ENCODE measurements around the gene CNN3.

CNN3 gene

GRCh38 chr1:94949681-94950661 lies 23.1 kb upstream of the CNN3 start:
- DNase-seq (ENCODE audit: low spot score): no peak

GRCh38 chr1:94947437-94947836 lies 20.5 kb upstream of the CNN3 start:
- DNase-seq (ENCODE audit: low spot score): peak; percentile 75

- no peak for DNase-seq (ENCODE audit: low spot score)
Observed at GRCh38 chr1:94946886-94947285, 20.0 kb upstream of the CNN3 start.

GRCh38 chr1:94942171-94943128 lies 15.5 kb upstream of the CNN3 start:
- DNase-seq (ENCODE audit: low spot score): peak; percentile 96

- DNase-seq (ENCODE audit: low spot score): peak; percentile 65
Observed at GRCh38 chr1:94941480-94941879, 14.6 kb upstream of the CNN3 start.

GRCh38 chr1:94940738-94941137 lies 13.8 kb upstream of the CNN3 start:
- no peak for DNase-seq (ENCODE audit: low spot score)

- DNase-seq (ENCODE audit: low spot score): no peak
Observed at GRCh38 chr1:94937820-94938219, 10.9 kb upstream of the CNN3 start.

GRCh38 chr1:94936861-94937620 lies 10.1 kb upstream of the CNN3 start:
- DNase-seq (ENCODE audit: low spot score): no peak

GRCh38 chr1:94935476-94935875 lies 8.6 kb upstream of the CNN3 start:
- no peak for DNase-seq (ENCODE audit: low spot score)

- DNase-seq (ENCODE audit: low spot score): no peak
Observed at GRCh38 chr1:94935034-94935433, 8.1 kb upstream of the CNN3 start.

- no peak for DNase-seq (ENCODE audit: low spot score)
Observed at GRCh38 chr1:94934551-94934950, 7.6 kb upstream of the CNN3 start.

- DNase-seq (ENCODE audit: low spot score): no peak
Observed at GRCh38 chr1:94931254-94931841, 4.4 kb upstream of the CNN3 start.

- peak; percentile 42 for DNase-seq (ENCODE audit: low spot score)
Observed at GRCh38 chr1:94929351-94930217, 2.7 kb upstream of the CNN3 start.

GRCh38 chr1:94928293-94928939 lies 1.5 kb upstream of the CNN3 start:
- peak; percentile 31 for DNase-seq (ENCODE audit: low spot score)

- DNase-seq (ENCODE audit: low spot score): peak; percentile 16
Observed at GRCh38 chr1:94927405-94928175, 680 bp upstream of the CNN3 start.

GRCh38 chr1:94926126-94926914 lies 590 bp downstream of the CNN3 start:
- peak; percentile 63 for DNase-seq (ENCODE audit: low spot score)

GRCh38 chr1:94925561-94926125 lies 1.3 kb downstream of the CNN3 start:
- DNase-seq (ENCODE audit: low spot score): peak; percentile 97

- peak; percentile 35 for DNase-seq (ENCODE audit: low spot score)
Observed at GRCh38 chr1:94925004-94925403, 1.9 kb downstream of the CNN3 start.

Data from kidney tubule cell (primary cell).